AG09319 (cell line): Measurements from ENCODE around the gene FRY.

Source experiments
- DNase-seq: peaks from one replicate; pipeline ENCODE4 v3.0.0-alpha.2; 2010; ENCODE audit warnings: low read depth; ENCODE audit errors: extremely low read depth
- TF ChIP-seq, protein P1 (sequence below): IDR thresholded peaks from 2 replicates; pipeline ENCODE4 v1.5.1; 2011; ENCODE audit warnings: low read depth, mild to moderate bottlenecking, inconsistent platforms, low read length, moderate library complexity

FRY gene

DNA sequence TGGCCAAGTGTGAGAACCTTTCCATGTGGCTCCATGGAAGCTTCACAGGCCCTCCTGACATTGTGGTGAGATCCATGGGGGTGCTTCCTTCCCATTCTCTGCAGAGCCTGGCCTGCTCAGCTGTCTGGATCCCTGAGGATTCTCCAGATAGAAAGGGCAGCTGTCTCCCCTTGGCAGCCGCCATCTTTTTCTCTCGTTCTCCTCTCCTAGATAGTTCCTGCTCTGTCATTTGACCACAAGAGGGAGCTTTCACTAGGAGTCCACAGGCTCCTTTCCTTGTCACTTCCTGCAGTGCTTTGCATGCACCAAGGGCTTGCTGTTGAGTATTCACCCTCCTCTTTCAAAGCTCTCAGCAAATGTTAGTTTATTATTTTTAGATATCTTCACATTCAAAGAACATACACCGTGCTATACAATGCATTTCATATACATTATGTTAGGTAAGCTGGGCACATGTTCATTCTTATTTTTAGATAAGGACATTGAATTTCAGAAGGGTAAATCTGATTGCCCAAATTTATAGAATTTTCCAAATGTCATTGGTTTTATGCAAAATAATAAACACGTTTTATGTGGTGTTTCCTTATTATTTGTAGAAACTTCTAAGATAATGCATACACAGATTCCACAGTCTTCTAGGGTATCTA is 133.2 kb downstream of the FRY start:
- DNase-seq: no peak
- TF ChIP-seq, protein P1, sequence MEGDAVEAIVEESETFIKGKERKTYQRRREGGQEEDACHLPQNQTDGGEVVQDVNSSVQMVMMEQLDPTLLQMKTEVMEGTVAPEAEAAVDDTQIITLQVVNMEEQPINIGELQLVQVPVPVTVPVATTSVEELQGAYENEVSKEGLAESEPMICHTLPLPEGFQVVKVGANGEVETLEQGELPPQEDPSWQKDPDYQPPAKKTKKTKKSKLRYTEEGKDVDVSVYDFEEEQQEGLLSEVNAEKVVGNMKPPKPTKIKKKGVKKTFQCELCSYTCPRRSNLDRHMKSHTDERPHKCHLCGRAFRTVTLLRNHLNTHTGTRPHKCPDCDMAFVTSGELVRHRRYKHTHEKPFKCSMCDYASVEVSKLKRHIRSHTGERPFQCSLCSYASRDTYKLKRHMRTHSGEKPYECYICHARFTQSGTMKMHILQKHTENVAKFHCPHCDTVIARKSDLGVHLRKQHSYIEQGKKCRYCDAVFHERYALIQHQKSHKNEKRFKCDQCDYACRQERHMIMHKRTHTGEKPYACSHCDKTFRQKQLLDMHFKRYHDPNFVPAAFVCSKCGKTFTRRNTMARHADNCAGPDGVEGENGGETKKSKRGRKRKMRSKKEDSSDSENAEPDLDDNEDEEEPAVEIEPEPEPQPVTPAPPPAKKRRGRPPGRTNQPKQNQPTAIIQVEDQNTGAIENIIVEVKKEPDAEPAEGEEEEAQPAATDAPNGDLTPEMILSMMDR: peak; percentile 52

DNA sequence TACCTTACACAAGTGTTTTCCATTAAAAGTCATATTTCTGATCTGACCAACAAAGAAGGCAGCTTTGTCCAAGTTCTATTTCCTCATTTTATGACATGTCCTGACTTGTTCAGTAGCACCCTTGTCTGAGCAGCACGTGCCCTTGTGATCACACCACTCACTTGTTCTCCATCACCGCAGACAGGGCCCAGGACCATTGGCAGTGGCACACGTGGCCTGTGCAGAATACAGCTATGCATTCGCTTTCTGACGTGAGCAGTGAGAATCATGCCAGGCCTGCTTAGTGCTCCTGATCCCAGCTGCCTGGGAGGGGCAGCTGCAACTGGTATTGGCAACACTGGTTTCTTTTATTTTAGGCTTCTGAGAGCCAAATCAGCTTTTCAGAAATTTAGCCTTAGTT is 134.2 kb downstream of the FRY start:
- TF ChIP-seq, protein P1: no peak
- no peak for DNase-seq

DNA sequence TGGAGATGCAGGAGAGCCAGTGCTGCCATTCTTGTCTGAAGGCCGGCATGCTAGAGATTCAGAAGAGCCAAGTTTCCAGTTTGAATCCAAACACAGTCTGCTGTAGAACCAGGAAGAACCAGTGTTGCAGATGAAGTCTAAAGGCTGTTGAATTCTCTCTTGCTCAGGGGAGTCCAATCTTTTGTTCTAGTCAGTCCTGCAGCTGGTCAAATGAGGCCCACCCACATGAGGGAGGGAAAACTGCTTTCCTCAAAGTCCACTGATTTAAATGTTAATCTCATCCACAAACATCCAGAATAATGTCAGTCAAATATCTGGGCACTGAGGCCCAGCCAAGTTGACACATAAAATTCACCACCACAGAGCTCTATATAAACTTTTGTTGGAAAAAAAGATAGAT is 136.6 kb downstream of the FRY start:
- no peak for DNase-seq
- TF ChIP-seq, protein P1: no peak

DNA sequence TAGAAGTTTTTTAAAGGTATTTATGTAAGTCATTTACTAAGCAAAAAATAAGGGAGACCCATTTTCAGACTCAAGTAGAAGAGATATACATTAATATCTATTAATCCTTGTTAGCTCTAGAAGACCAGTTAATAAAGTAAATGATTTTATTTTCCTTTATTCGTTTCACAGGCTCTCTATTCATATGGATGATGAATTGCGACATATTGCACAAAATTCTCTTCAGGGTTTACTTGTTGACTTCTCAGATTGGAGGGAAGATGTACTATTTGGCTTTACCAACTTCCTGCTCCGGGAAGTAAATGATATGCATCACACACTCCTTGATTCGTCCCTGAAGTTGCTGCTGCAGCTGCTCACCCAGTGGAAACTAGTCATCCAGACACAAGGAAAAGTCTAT is 139.3 kb downstream of the FRY start:
- TF ChIP-seq, protein P1: no peak
- no peak for DNase-seq

DNA sequence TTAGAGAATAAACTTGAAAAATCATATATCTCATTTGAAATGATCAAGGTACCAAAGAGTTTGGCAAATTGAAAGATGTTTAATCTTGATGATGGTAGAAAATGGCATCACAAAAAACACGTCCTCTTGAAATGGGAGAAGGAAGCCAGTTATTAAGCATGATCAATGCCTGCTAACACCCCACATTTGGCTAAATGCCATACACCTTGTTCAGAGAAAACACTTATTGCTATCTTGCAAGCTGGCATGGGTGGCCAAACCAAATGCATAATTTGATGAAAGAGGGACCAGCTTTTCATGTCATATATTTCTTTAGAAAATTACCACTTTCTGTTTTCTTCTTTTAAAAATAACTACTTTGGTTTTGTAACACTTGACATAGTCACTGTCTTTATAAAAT is 142.3 kb downstream of the FRY start:
- TF ChIP-seq, protein P1: no peak
- DNase-seq: no peak

DNA sequence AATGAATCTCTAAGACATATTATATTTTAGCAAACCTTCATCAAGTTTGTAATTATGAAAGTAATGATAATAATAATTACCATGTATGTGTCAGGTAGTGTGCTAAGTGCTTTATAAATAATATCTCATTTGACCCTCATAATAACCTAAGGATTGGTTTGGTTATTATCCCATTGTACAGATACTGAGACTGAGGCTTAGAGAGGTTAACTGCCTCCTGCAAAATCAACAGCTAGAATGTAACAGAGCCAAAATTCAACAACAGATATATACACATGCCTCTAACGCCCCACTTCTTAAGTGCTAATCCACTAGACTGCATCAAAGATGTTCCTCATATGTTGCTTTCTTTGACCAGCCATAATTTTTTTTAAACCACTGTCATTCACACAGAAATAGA is 142.8 kb downstream of the FRY start:
- DNase-seq: no peak
- TF ChIP-seq, protein P1: no peak

DNA sequence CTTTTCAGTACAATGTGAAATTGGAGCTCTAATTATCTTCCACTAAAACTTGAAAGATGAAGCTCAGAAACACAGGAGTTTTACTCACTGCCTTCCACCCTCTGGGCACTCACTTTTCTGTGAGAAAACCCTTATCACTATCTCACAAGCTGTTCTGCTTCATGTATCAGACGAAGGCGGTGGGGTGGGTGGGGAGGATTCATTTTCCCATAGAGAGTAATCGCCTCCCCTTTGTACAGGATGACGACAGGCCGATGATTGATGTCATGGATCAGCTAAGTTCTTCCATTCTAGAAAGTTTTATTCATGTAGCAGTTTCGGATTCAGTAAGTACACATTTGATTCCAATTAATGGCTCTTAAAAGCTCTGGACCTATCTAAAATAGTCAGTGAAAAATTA is 143.7 kb downstream of the FRY start:
- no peak for DNase-seq
- TF ChIP-seq, protein P1: no peak
